IMR-90 (cell line): ENCODE results near the gene ATP5PO. TPM values are rescaled to one million over a fixed set of nuclear protein-coding genes. Genes with fewer than 3 reads are reported as not detected.

Source experiments
- ATAC-seq: fragments of 200-7000 bp; cut with Tn5 transposase; 2 replicates; pipeline ENCODE4 v1.9.1; 2020; ENCODE audit warnings: low read depth, mild to moderate bottlenecking, moderate library complexity
- BruUV-seq: library from RNA; stranded (reverse); fragments of 400-500 nt; replicated peaks from 2 replicates; lab custom pipeline; 2021; lab: Mats Ljungman, UMichigan
- CTCF ChIA-PET: fragments of 300-600 bp; formaldehyde crosslinking; extraction: SDS; loops from one replicate; lab custom pipeline; 2021; ENCODE audit warnings: antibody characterized with exemption; lab: Yijun Ruan, JAX
- POLR2A ChIA-PET: fragments of 300-600 bp; sonication (Branson Sonifier 250); formaldehyde crosslinking; loops from one replicate; lab custom pipeline; 2022; ENCODE audit warnings: antibody characterized with exemption; ENCODE audit not compliant: unreplicated experiment; lab: Charles Lee
- DNase-seq: peaks from one replicate; pipeline ENCODE4 v3.0.0; 2013
- H2AFZ ChIP-seq: replicated peaks from 2 replicates; pipeline ENCODE3; 2013; ENCODE audit warnings: low read length, mild to moderate bottlenecking; ENCODE audit not compliant: poor library complexity
- H2AK5ac ChIP-seq: 2 replicates; pipeline ENCODE4 v1.6.1; 2013; ENCODE audit warnings: low read depth, low read length, inconsistent platforms
- H2AK9ac ChIP-seq: replicated peaks from 2 replicates; pipeline ENCODE3; 2013; ENCODE audit warnings: mild to moderate bottlenecking, low read depth, low read length, moderate library complexity; ENCODE audit not compliant: poor library complexity
- H2BK120ac ChIP-seq: 2 replicates; pipeline ENCODE4 v1.6.1; 2013; ENCODE audit warnings: low read depth, low read length, inconsistent platforms
- H2BK15ac ChIP-seq: 3 replicates; pipeline ENCODE4 v1.6.1; 2013; ENCODE audit warnings: low read depth, low read length, inconsistent platforms
- H2BK20ac ChIP-seq: 2 replicates; pipeline ENCODE4 v1.6.1; 2013; ENCODE audit warnings: low read depth, mild to moderate bottlenecking, inconsistent platforms, low read length, moderate library complexity
- H2BK5ac ChIP-seq: 2 replicates; pipeline ENCODE4 v1.6.1; 2013; ENCODE audit warnings: mild to moderate bottlenecking, low read depth, low read length, inconsistent platforms; ENCODE audit not compliant: poor library complexity, severe bottlenecking
- H3K14ac ChIP-seq: replicated peaks from 2 replicates; pipeline ENCODE4 v1.6.1; 2013; ENCODE audit warnings: low read depth, low read length, inconsistent platforms
- H3K18ac ChIP-seq: 2 replicates; pipeline ENCODE4 v1.6.1; 2013; ENCODE audit warnings: low read depth, low read length, control low read depth
- H3K23ac ChIP-seq: 2 replicates; pipeline ENCODE4 v1.6.1; 2013; ENCODE audit warnings: low read depth, low read length, inconsistent platforms
- H3K27ac ChIP-seq: 2 replicates; pipeline ENCODE4 v1.5.1; 2013; ENCODE audit warnings: mild to moderate bottlenecking, control low read depth, low read length; ENCODE audit not compliant: insufficient read depth
- H3K27me3 ChIP-seq: 2 replicates; pipeline ENCODE4 v1.6.1; 2013; ENCODE audit warnings: low read length; ENCODE audit not compliant: control insufficient read depth, insufficient read depth
- H3K36me3 ChIP-seq: 2 replicates; pipeline ENCODE4 v1.6.1; 2013; ENCODE audit warnings: low read length, mixed read lengths; ENCODE audit not compliant: control insufficient read depth, insufficient read depth
- H3K4ac ChIP-seq: 2 replicates; pipeline ENCODE4 v1.6.1; 2013; ENCODE audit warnings: low read depth, low read length, inconsistent platforms
- H3K4me1 ChIP-seq: 2 replicates; pipeline ENCODE4 v1.6.1; 2013; ENCODE audit warnings: low read length, mixed read lengths; ENCODE audit not compliant: control insufficient read depth, insufficient read depth
- H3K4me2 ChIP-seq: 2 replicates; pipeline ENCODE4 v1.6.1; 2013; ENCODE audit warnings: low read depth, mild to moderate bottlenecking, control low read depth, low read length, moderate library complexity
- H3K4me3 ChIP-seq: 2 replicates; pipeline ENCODE4 v1.5.1; 2013; ENCODE audit warnings: low read depth, mild to moderate bottlenecking, control low read depth, low read length, moderate library complexity; ENCODE audit not compliant: insufficient read depth
- H3K56ac ChIP-seq: 2 replicates; pipeline ENCODE4 v1.6.1; 2013; ENCODE audit warnings: low read length, inconsistent platforms; ENCODE audit not compliant: insufficient read depth; ENCODE audit errors: extremely low read depth
- H3K79me1 ChIP-seq, 2 experiments: 2 replicates each; pipeline ENCODE4 v1.6.1; 2013; ENCODE audit warnings: low read length in 2 of 2, inconsistent platforms in 1 of 2, low read depth in 1 of 2
- H3K9ac ChIP-seq: 2 replicates; pipeline ENCODE4 v1.6.1; 2013; ENCODE audit warnings: low read depth, low read length, control low read depth
- H3K9me1 ChIP-seq: 2 replicates; pipeline ENCODE4 v1.6.1; 2013; ENCODE audit warnings: low read length, inconsistent platforms; ENCODE audit not compliant: insufficient read depth
- H3K9me3 ChIP-seq: 2 replicates; pipeline ENCODE4 v1.6.1; 2013; ENCODE audit warnings: low read length; ENCODE audit not compliant: control insufficient read depth, insufficient read depth
- H4K20me1 ChIP-seq: 2 replicates; pipeline ENCODE4 v1.6.1; 2013; ENCODE audit warnings: low read length, inconsistent platforms; ENCODE audit not compliant: insufficient read depth
- H4K5ac ChIP-seq: 2 replicates; pipeline ENCODE4 v1.6.1; 2013; ENCODE audit warnings: mild to moderate bottlenecking, low read depth, low read length, control low read depth
- H4K8ac ChIP-seq, 2 experiments: 2 replicates each; pipeline ENCODE4 v1.6.1; 2013; ENCODE audit warnings: low read depth in 2 of 2, low read length in 2 of 2, control low read depth in 1 of 2, inconsistent platforms in 1 of 2
- H4K91ac ChIP-seq: 2 replicates; pipeline ENCODE4 v1.6.1; 2013; ENCODE audit warnings: low read depth, low read length, inconsistent platforms; ENCODE audit not compliant: insufficient read depth
- FOS ChIP-seq: fragments of 150-350 bp; IDR thresholded peaks from 2 replicates; pipeline ENCODE4 v1.6.1; 2016; ENCODE audit warnings: low read depth, low read length
- WGBS, 2 experiments: methylation state at CpG; one replicate each; pipeline versions ENCODE4 v1.1.5 to v1.1.7; 2013; ENCODE audit warnings: missing lambda C conversion rate in 2 of 2; ENCODE audit not compliant: insufficient read length in 1 of 2; ENCODE audit errors: extremely low coverage in 2 of 2; 5-methylcytosine and 5-hydroxymethylcytosine counted together
- dilution Hi-C: fragments of 300-500 bp; cut with HindIII; formaldehyde crosslinking; loops from one replicate; pipeline ENCODE4 v1.14.3; 2018; ENCODE audit warnings: low sequenced_read_pairs; ENCODE audit not compliant: unreplicated experiment
- in situ Hi-C: fragments of 300-500 bp; cut with MboI; formaldehyde crosslinking; loops from 3 replicates; pipeline ENCODE4 v1.14.3; 2019; ENCODE audit warnings: low sequenced_read_pairs, inconsistent platforms, mixed read lengths
- intact Hi-C: fragments of 100-400 bp; cut with micrococcal nuclease; formaldehyde crosslinking; loops from 2 replicates; pipeline ENCODE4 v1.10.0; 2022
- polyA plus RNA-seq, 3 experiments: library from polyadenylated mRNA; depleted of rRNA; stranded (reverse); fragments of >200 nt; gene quantifications; 2 replicates each; pipeline ENCODE4 v1.2.3, GENCODE V29; 2012; ENCODE audit warnings: low replicate concordance in 1 of 3
- total RNA-seq: library from RNA; depleted of rRNA; stranded (reverse); fragments of >200 nt; gene quantifications from 2 replicates; pipeline ENCODE4 v1.2.3, GENCODE V29; 2012

ATP5PO gene
- total and polyA plus RNA-seq, 2 of the 4 experiments (the other 2 are of a cell fraction) = 237 to 250 TPM

DNA sequence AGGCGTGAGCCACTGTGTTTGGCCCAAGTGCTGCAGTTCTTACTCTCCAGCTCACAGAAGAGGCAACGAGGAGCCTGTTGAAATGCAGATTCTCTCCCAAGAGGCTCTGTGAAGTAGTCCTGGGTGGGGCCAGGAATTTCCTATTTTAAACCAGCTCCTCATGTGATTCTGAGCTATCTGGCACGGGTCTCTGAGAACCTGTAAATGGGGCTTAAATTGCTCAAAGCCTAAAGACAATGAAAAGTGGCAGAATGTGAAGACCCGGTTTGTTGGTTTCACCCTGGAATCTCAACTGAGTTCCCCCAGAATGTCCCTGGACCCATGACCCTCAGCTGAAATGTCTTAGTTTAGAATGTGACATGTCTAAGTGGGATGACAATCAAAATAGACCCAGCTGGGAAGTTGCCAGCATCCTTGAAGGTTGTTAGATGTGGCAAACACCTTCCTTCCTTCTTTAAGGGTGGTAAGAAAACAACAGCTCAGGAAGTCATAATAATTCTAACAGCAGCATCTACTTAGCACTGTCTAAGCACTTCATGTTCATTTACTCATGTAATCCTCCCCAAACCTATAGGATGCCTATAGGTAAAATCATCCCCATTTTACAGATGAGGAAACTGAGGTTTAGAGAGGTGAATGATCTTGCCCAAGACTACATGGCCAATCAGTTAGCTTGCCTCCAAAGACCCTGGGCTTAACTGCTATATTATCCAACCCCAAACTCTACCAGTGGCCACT lies 20.9 kb upstream of the ATP5PO start:
- H4K8ac ChIP-seq = no peak overlapping the region
- H3K4me1 ChIP-seq = peaks cover 10% of the 10 kb centered on the region
- H2AK9ac ChIP-seq = no peak overlapping the region
- H3K4me3 ChIP-seq = no peak overlapping the region
- no peak overlapping the region for H2BK15ac ChIP-seq
- H3K4me2 ChIP-seq = no peak overlapping the region
- no peak overlapping the region for H2AK5ac ChIP-seq
- WGBS, 2 experiments = 14% methylated on average over 1 of the region's 4 CpGs; no CpG with 5 or more reads in 1 of the 2 experiments
- no TSS peak for BruUV-seq
- no peak overlapping the region for H3K27ac ChIP-seq
- intact Hi-C loops = loop anchor here (5.0 kb wide), 1 partner anchor 411 kb away; no protein-coding TSS in a partner anchor
- DNase-seq (no peak), ATAC-seq (no peak)
- H3K14ac ChIP-seq = no peak overlapping the region
- H2AFZ ChIP-seq = no peak overlapping the region
- ChIA-PET POLR2A (no interaction called here), CTCF (interaction anchor here (1.3 kb wide), 1 partner anchor 12 kb away, joined by 3 read pairs; no protein-coding TSS in a partner anchor)
- no peak overlapping the region for H3K23ac ChIP-seq
- no peaks in the 10 kb centered on the region for H3K9me3 ChIP-seq
- H3K9ac ChIP-seq = no peak overlapping the region
- H3K9me1 ChIP-seq = peaks cover 11% of the 10 kb centered on the region
- no peak for TF ChIP-seq FOS
- H3K18ac ChIP-seq = no peak overlapping the region
- in situ Hi-C loops = no loop called here
- H3K36me3 ChIP-seq = no peaks in the 10 kb centered on the region
- H3K27me3 ChIP-seq = no peaks in the 10 kb centered on the region
- dilution Hi-C loops = no loop called here
- H4K5ac ChIP-seq = no peak overlapping the region
- no peak overlapping the region for H3K4ac ChIP-seq
- no peak overlapping the region for H2BK120ac ChIP-seq
- H4K91ac ChIP-seq = no peak overlapping the region
- no peaks in the 10 kb centered on the region for H3K79me1 ChIP-seq
- no peak overlapping the region for H3K56ac ChIP-seq
- H2BK20ac ChIP-seq = no peak overlapping the region
- no peaks in the 10 kb centered on the region for H4K20me1 ChIP-seq
- H2BK5ac ChIP-seq = no peak overlapping the region
